Transverse colon (tissue), 4 donors: Measurements from ENCODE around the gene DEFB113.

Experiments used
- POLR2A ChIP-seq: fragments of 450-650 bp; IDR thresholded peaks from one replicate; pipeline ENCODE4 v1.6.1; 2016; ENCODE audit warnings: antibody characterized with exemption, mild to moderate bottlenecking, moderate library complexity
- POLR2AphosphoS5 ChIP-seq, 3 donors: sonication (generic); formaldehyde crosslinking; IDR thresholded peaks; one replicate each; pipeline ENCODE4 v1.6.1; 2016; ENCODE audit warnings: antibody characterized with exemption in 3 of 3
- TF ChIP-seq, protein P1 (sequence below), 5 experiments: fragments of 200-600 bp in 3 of 5; fragments of 450-650 bp in 2 of 5; sonication (generic) in 3 of 5; IDR thresholded peaks; 1 replicate in 2 of 5; 2 replicates in 3 of 5; pipeline ENCODE4 v1.5.1; 2016 to 2017; ENCODE audit warnings: antibody characterized with exemption in 5 of 5, inconsistent platforms in 3 of 5, mild to moderate bottlenecking in 2 of 5, moderate library complexity in 1 of 5

DNA sequence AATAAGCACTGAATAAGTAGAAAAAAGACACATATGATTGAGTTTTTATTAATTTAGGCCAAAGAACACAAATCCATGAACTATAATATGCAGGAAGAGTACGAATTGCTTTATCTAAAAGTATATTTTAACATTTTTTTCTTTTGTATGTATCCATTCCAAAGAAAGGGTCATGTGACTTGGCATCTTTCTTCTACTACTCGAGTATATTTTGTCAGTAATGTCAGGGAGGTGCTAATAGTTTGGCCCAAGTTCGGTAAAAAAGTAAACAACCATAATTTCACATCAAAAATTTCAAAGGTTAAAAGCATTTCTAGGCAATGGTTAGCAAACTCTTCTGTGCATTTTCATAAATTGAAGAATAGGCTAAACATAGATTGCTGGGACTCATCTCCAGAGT is 33.7 kb upstream of the DEFB113 start:
- TF ChIP-seq POLR2A (no peak), POLR2AphosphoS5 (IDR thresholded peaks at IDR 0.05) (no peak)
- TF ChIP-seq, protein P1, sequence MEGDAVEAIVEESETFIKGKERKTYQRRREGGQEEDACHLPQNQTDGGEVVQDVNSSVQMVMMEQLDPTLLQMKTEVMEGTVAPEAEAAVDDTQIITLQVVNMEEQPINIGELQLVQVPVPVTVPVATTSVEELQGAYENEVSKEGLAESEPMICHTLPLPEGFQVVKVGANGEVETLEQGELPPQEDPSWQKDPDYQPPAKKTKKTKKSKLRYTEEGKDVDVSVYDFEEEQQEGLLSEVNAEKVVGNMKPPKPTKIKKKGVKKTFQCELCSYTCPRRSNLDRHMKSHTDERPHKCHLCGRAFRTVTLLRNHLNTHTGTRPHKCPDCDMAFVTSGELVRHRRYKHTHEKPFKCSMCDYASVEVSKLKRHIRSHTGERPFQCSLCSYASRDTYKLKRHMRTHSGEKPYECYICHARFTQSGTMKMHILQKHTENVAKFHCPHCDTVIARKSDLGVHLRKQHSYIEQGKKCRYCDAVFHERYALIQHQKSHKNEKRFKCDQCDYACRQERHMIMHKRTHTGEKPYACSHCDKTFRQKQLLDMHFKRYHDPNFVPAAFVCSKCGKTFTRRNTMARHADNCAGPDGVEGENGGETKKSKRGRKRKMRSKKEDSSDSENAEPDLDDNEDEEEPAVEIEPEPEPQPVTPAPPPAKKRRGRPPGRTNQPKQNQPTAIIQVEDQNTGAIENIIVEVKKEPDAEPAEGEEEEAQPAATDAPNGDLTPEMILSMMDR (IDR thresholded peaks at IDR 0.05) = no peak
